Hypothalamus (tissue), 51 donors: ENCODE results near the gene TMEM19.
"Not testable (repeated sequence)": the region's sequence is repeated elsewhere in the genome, so short reads cannot be mapped to it uniquely, and the experiment has no call there.

Source experiments
- DNase-seq, 51 donors: peaks; one replicate each; lab custom pipeline; 2025; lab: John Stamatoyannopoulos, UW

Gene TMEM19

GRCh38 chr12:71664411-71665089 is 21.3 kb upstream of the TMEM19 start:
- DNase-seq = peak in 7 of 51 donors; percentile 47 to 86 (median 79)

GRCh38 chr12:71665090-71665463 is 20.8 kb upstream of the TMEM19 start:
- DNase-seq = no peak

GRCh38 chr12:71666259-71666658 is 19.6 kb upstream of the TMEM19 start:
- DNase-seq = no peak

- no peak for DNase-seq
Observed at GRCh38 chr12:71671311-71671710, 14.6 kb upstream of the TMEM19 start.

- no peak for DNase-seq
Observed at GRCh38 chr12:71671816-71672215, 14.1 kb upstream of the TMEM19 start.

- no peak for DNase-seq
Observed at GRCh38 chr12:71682466-71682865, 3.4 kb upstream of the TMEM19 start.

- DNase-seq = no peak
Observed at GRCh38 chr12:71683633-71684032, 2.2 kb upstream of the TMEM19 start.

- no peak for DNase-seq
Observed at GRCh38 chr12:71684081-71684480, 1.8 kb upstream of the TMEM19 start.

GRCh38 chr12:71685312-71685906 is 473 bp upstream of the TMEM19 start:
- DNase-seq = peak in 1 of 51 donors; percentile 32

- no peak for DNase-seq
Observed at GRCh38 chr12:71686658-71687025, 760 bp downstream of the TMEM19 start.

- DNase-seq = not testable (repeated sequence)
Observed at GRCh38 chr12:71687172-71687571, 1.3 kb downstream of the TMEM19 start.

- no peak for DNase-seq
Observed at GRCh38 chr12:71688961-71689570, 3.2 kb downstream of the TMEM19 start.

- no peak for DNase-seq
Observed at GRCh38 chr12:71691504-71692129, 5.7 kb downstream of the TMEM19 start.

- DNase-seq = no peak
Observed at GRCh38 chr12:71693126-71693525, 7.2 kb downstream of the TMEM19 start.

GRCh38 chr12:71693651-71694050 is 7.8 kb downstream of the TMEM19 start:
- not testable (repeated sequence) for DNase-seq

GRCh38 chr12:71694099-71694820 is 8.4 kb downstream of the TMEM19 start:
- DNase-seq = no peak

- no peak for DNase-seq
Observed at GRCh38 chr12:71695782-71696181, 9.9 kb downstream of the TMEM19 start.

- not testable (repeated sequence) for DNase-seq
Observed at GRCh38 chr12:71702181-71702580, 16.3 kb downstream of the TMEM19 start.

GRCh38 chr12:71702590-71702989 is 16.7 kb downstream of the TMEM19 start:
- DNase-seq = no peak

- no peak for DNase-seq
Observed at GRCh38 chr12:71703206-71703605, 17.3 kb downstream of the TMEM19 start.

GRCh38 chr12:71704920-71705319 is 19.0 kb downstream of the TMEM19 start:
- DNase-seq = no peak
